Stimulated activated CD4-positive, alpha-beta T cell treated with anti-CD3 and anti-CD28 coated beads, Interleukin-4, amount 100 ng/mL, for 48 hours (primary cell): ENCODE results near the gene VIPR2.
"Not testable (repeated sequence)": the region's sequence is repeated elsewhere in the genome, so short reads cannot be mapped to it uniquely, and the experiment has no call there.

Experiments used
- DNase-seq, 2 donors: peaks; one replicate each; pipeline ENCODE4 v3.0.0-alpha.2; 2020; ENCODE audit warnings: low read depth in 2 of 2

VIPR2 gene

DNA sequence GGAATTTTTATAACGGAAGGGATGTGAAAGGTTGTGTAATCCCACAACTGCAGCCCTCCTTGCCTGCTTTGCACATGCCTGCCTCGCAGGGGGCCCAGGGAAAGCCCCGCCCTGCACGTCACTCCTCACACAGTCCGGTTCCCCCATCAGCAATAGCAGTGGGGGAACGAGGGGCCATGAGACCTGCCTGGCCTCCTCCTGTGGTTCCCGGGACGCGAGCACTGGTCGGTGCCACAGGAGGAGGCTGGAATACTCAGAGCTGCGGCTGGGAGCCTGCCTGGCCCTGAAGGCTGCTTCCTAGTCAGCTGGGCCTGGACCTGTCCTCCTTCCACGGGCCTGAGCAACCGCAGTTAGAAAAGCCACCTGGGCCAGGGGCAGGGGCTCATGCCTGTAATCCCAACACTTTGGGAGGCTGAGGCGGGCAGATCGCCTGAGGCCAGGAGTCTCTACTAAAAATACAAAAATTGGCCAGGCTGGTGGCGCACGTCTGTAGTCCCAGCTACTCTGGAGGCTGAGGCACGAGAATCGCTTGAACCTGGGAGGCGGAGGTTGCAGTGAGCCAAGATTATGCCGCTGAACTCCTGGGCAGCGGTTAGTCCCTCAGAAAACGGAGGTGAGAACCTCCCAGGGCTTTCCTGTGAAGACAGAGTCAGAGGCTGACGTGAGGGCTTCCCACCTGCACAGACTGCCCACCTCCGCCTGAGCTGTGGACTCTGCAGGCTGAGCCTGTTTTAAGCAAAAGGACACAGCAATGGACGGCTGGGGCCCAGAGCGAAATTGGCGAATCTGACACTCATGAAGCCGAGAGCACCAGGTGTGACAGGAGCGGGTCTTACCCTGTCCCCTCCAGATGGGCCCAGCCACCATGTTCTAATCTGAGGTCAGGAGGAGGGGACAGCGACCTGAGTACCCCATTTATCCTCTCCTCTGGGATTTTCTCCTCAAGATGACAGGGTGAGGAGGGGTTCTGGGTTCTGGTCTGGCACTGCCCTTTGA lies 52.9 kb downstream of the VIPR2 start:
- no peak for DNase-seq

GRCh38 chr7:159091041-159091440 lies 53.6 kb downstream of the VIPR2 start:
- DNase-seq = no peak

GRCh38 chr7:159088016-159088865 lies 56.4 kb downstream of the VIPR2 start:
- DNase-seq = no peak

DNA sequence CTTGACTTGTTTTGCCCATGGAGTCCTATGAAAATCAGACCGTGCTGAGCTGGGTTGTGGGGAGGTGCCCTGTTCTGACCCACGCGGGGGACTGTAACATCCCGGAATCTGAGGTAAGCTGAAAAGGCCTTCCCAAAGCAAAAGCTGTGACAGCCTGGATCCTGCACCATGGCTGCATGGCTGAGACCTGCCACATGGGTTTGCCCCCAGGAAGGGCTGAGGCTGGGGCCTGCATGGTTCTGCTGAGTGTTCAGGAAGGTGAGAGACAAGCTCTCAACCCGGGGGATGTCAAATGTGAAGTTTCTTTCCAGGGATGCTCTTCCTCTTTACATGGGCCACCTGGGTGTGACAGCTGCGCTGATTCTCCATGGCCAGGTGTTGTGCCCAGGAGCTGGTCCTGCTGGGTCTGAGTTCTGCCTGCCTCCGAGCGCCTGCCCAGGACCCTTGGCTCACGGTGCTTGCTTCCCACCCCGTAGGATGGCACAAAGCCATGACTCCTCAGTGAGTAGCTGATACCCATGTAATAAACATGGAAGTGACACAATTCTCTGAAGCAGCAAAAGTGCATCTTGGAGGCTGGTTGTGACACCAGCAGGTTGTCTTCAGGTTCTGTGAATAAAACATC lies 58.3 kb downstream of the VIPR2 start:
- DNase-seq = no peak

- DNase-seq = no peak
Observed at GRCh38 chr7:159084069-159084801, 60.4 kb downstream of the VIPR2 start.

- DNase-seq = no peak
Observed at GRCh38 chr7:159083698-159084068, 61.0 kb downstream of the VIPR2 start.

DNA sequence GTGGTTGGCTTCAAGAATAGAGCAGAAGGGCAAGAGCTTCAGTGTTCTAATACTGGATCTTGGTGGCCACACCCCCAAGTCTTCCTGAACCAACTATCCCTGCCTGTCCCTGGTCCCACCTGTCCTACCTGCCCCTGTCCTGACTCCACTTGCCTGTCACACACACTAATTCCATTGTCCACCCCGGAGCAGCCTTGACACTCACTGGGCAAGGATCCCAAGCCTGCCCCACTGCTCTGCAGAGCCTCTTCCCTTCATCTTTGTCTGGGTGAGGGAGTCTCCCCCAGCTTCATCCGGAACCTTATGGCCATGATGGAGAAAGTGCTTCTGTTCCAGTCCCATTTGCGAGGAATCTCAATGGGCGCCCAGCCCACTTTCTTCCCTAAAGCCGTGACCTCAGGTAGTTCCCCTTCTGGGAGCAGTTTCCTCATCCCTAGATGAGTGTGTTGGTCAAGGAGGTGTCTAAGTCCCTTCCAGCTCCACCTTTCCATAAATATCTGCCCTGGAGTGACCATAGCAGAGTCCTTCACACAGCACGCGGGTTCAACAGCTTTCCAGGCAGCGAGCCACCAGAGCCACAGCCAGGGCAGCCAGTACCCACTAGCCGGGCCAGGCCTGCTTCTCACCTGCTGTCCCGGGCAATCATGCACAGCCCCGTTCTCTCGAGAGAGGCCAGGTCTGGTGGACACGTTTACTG lies 61.5 kb downstream of the VIPR2 start:
- DNase-seq = no peak

GRCh38 chr7:159082075-159082474 lies 62.6 kb downstream of the VIPR2 start:
- DNase-seq = not testable (repeated sequence)

DNA sequence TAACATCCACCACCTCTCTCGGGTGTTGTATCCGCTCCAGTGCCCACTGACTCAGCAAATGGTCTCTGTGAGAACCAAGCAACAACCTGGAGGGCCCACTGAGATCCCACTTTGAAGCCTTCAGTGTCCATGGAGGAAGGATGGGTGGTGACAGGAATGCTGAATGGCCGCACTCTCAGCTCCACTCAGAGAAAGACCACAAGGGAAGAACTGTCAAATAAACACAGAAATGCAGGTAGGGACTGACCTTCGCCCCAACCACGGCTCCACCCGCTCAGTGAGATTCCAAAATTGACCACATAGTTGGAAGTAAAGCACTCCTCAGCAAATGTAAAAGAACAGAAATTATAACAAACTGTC lies 65.8 kb downstream of the VIPR2 start:
- no peak for DNase-seq

GRCh38 chr7:159078193-159078910 lies 66.3 kb downstream of the VIPR2 start:
- DNase-seq = no peak

GRCh38 chr7:159076333-159076732 lies 68.3 kb downstream of the VIPR2 start:
- DNase-seq = no peak

DNA sequence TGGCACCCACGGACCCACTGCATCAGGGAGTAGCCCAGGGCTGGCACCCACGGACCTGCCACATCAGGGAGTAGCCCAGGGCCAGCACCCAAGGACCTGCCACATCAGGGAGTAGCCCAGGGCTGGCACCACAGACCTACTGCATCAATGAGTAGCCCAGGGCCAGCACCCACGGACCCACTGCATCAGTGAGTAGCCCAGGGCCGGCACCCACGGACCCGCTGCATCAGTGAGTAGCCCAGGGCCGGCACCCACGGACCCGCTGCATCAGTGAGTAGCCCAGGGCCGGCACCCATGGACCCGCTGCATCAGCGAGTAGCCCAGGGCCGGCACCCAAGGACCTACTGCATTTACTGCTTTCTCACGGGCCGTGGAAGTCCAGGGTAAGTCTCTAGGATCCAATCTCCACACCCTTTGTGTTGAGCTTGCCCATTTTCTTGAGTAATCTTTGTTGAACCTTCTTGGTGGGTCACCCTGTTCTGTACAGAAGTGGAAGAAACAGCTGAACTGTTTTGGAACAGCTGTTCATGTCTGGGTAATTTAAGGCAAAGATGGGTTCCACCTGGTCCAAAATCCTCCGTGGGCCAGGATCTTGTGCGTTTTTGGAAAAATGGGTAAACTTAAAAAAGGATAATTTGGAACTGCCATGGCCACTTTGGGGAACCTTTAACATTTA lies 69.0 kb downstream of the VIPR2 start:
- no peak for DNase-seq

GRCh38 chr7:159071260-159071659 lies 73.4 kb downstream of the VIPR2 start:
- no peak for DNase-seq

GRCh38 chr7:159070431-159071148 lies 74.1 kb downstream of the VIPR2 start:
- no peak for DNase-seq

DNA sequence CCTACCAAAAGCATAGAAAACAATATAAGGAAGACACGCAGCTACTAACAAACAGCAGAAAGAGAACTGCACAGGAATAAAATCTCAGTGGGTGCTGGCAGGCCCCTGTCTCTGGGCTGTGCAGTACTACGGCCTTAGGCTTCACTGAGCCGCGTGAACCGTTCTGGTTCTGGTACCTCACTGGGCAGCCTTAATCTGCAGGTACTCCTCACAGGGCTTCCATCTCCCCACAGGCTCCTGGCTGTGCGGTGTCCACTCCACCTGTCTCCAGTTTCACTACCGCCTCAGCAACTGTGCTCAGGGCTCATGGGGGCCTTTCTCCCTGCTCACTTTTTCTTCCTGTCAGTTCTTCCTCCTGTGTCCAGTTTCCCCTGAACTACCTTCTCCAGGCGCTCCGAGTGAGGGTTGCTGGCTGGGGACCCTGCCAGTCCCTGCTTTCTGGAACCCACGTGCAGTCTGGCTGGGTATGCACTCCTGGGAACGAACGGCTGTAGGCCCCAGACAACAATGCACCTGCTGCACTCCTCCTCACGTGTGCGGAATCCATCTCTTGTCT lies 75.7 kb downstream of the VIPR2 start:
- DNase-seq = no peak

- no peak for DNase-seq
Observed at GRCh38 chr7:159068488-159068811, 76.2 kb downstream of the VIPR2 start.

GRCh38 chr7:159067576-159068487 lies 76.8 kb downstream of the VIPR2 start:
- DNase-seq = no peak
